ENCODE data around the gene GJB2.
"Not testable (repeated sequence)": the region's sequence is repeated elsewhere in the genome, so short reads cannot be mapped to it uniquely, and the experiment has no call there.

GJB2 gene

GRCh38 chr13:20171364-20171763, 21.4 kb downstream of the GJB2 start:
- DNase-seq (ENCODE audit: extremely low read depth in 1 of 2, low read depth in 1 of 2): no peak

GRCh38 chr13:20170921-20171320, 21.8 kb downstream of the GJB2 start:
- DNase-seq (ENCODE audit: extremely low read depth in 1 of 2, low read depth in 1 of 2): no peak

GRCh38 chr13:20168396-20168795, 24.3 kb downstream of the GJB2 start:
- DNase-seq (ENCODE audit: extremely low read depth in 1 of 2, low read depth in 1 of 2): no peak

- DNase-seq (ENCODE audit: extremely low read depth in 1 of 2, low read depth in 1 of 2): no peak
Measured at GRCh38 chr13:20165417-20166257, 27.1 kb downstream of the GJB2 start.

GRCh38 chr13:20161951-20162300, 30.8 kb downstream of the GJB2 start:
- DNase-seq (ENCODE audit: extremely low read depth in 1 of 2, low read depth in 1 of 2): no peak

GRCh38 chr13:20161275-20161950, 31.3 kb downstream of the GJB2 start:
- DNase-seq (ENCODE audit: extremely low read depth in 1 of 2, low read depth in 1 of 2): peak in 1 of 2 donors; percentile 45

- DNase-seq (ENCODE audit: extremely low read depth in 1 of 2, low read depth in 1 of 2): peak; percentile 42 to 46
Measured at GRCh38 chr13:20160306-20161274, 32.1 kb downstream of the GJB2 start, which contains the start of gene GJA3. Gene GJA3 (minus strand): TSS chr13:20161052. CDS start chr13:20143288, 17,764 bp downstream.

GRCh38 chr13:20159646-20160305, 33.0 kb downstream of the GJB2 start:
- DNase-seq (ENCODE audit: extremely low read depth in 1 of 2, low read depth in 1 of 2): no peak

GRCh38 chr13:20157151-20157796, 35.5 kb downstream of the GJB2 start:
- DNase-seq (ENCODE audit: extremely low read depth in 1 of 2, low read depth in 1 of 2): no peak

- DNase-seq (ENCODE audit: extremely low read depth in 1 of 2, low read depth in 1 of 2): no peak
Measured at GRCh38 chr13:20156702-20157101, 36.0 kb downstream of the GJB2 start.

GRCh38 chr13:20153290-20153689, 39.4 kb downstream of the GJB2 start:
- not testable (repeated sequence) for DNase-seq (ENCODE audit: extremely low read depth in 1 of 2, low read depth in 1 of 2)

- no peak for DNase-seq (ENCODE audit: extremely low read depth in 1 of 2, low read depth in 1 of 2)
Measured at GRCh38 chr13:20151612-20152011, 41.1 kb downstream of the GJB2 start.

GRCh38 chr13:20151016-20151415, 41.7 kb downstream of the GJB2 start:
- DNase-seq (ENCODE audit: extremely low read depth in 1 of 2, low read depth in 1 of 2): no peak

GRCh38 chr13:20150561-20150960, 42.2 kb downstream of the GJB2 start:
- no peak for DNase-seq (ENCODE audit: extremely low read depth in 1 of 2, low read depth in 1 of 2)

- DNase-seq (ENCODE audit: extremely low read depth in 1 of 2, low read depth in 1 of 2): no peak
Measured at GRCh38 chr13:20149762-20150161, 43.0 kb downstream of the GJB2 start.

GRCh38 chr13:20148501-20149183, 44.1 kb downstream of the GJB2 start:
- DNase-seq (ENCODE audit: extremely low read depth in 1 of 2, low read depth in 1 of 2): no peak

- no peak for DNase-seq (ENCODE audit: extremely low read depth in 1 of 2, low read depth in 1 of 2)
Measured at GRCh38 chr13:20146381-20146780, 46.4 kb downstream of the GJB2 start.

- no peak for DNase-seq (ENCODE audit: extremely low read depth in 1 of 2, low read depth in 1 of 2)
Measured at GRCh38 chr13:20145521-20145920, 47.2 kb downstream of the GJB2 start.

GRCh38 chr13:20144141-20144850, 48.4 kb downstream of the GJB2 start:
- DNase-seq (ENCODE audit: extremely low read depth in 1 of 2, low read depth in 1 of 2): no peak

Data from activated CD8-positive, alpha-beta memory T cell treated with anti-CD3 and anti-CD28 coated beads for 1 hour (primary cell).